NCI-H2227 treated with DMSO at 0.1 percent for 48 hours (cell line): ENCODE data around the gene GPX7.

Experiments
- DNase-seq: peaks from one replicate; lab custom pipeline; 2025; lab: John Stamatoyannopoulos, UW

GPX7 gene

DNA sequence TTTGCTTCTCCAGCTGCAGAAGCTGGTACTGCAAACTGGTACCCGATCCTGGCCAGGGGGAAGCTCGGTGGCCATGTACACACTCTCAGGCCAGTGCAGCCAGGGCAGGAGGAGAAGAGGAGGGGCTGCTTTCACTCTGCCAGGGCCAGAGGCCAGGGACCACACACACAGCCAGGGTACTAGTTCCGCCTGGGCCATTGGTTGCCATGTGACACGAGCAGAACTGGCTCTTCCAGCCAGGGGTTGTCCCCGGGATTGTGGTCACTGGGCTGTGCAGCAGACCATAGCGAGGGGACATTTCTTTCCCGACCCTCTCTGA is 27.1 kb downstream of the GPX7 start:
- DNase-seq: peak; percentile 67

DNA sequence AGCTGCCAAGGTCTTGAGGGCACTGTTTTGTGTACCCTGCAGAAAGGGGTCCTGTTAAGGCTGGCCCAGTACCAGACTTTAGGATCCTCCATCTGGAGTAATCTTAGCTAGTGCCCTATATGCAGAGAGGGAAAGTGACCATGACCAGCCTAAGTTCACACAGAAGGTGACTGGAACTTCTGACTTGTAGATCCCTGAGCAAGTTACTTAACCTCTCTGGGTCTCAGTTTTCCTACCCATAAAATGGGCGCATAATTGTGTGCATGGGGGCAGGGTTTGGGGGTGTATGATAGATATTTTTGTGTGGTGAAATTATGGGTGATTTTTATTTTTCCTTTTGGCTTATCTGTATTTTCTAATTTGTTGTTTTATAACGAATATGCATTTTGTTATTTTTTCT is 27.5 kb downstream of the GPX7 start:
- DNase-seq: no peak

DNA sequence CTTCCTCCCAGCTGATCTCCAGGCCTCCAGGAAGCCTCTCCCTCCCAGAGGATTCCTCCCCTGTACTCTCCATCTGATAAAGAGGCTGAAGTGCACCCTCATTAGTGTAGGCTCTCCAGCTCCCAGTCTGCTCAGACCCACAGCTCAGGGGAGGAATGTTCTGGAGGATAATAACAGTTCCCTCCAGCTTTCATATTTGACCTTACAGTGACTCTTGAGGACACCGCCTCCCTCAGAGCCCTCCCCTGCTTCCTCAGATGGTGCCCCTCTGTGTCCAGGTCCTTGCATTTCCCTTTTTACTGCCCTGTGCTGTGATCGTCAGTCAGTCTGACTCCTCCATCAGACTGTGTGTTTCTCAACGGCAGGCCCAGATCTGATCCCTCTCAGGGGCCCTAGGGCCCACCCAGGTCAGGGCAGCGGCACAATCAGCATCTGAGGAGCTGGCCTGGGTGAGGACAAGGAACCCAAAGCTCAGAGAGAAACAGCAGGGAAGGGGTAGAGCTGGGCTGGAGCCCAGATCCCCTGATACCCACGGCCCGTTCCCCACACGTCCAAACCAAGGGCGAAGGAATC is 29.7 kb downstream of the GPX7 start:
- DNase-seq: peak; percentile 34

DNA sequence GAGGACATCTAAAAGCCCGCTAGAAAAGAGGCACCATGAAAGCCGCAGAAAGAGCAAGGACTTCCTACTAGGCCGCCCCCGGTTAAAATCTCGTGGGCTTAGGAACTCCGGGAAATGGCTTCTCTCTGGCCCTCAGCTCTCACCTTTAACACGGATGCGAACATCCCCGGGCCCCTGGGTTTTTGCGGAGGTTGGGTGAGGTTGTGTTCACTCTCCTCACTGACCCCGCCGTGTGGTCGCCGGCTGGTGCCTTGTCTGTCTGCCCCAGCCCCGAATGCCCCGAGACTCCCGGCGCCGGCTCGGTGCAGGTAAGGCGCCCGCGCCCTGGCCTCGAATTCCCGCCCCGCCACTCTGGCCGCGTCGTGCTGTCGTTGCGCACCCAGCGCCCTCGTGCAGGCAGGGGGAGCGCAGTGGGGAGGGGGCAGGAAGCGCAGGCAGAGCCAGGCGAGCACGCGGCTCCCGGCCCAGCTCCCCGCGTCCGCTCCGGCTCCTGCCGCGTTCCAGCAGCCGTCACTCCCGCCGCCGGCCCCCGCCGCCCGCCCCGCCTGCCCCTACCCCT is 30.6 kb downstream of the GPX7 start, which contains the start of gene SHISAL2A:
Gene SHISAL2A, plus strand, starts transcription at position 437 of the 559 bp plus-strand sequence. CDS start 326 bp downstream, outside the sequence.
- no peak for DNase-seq

DNA sequence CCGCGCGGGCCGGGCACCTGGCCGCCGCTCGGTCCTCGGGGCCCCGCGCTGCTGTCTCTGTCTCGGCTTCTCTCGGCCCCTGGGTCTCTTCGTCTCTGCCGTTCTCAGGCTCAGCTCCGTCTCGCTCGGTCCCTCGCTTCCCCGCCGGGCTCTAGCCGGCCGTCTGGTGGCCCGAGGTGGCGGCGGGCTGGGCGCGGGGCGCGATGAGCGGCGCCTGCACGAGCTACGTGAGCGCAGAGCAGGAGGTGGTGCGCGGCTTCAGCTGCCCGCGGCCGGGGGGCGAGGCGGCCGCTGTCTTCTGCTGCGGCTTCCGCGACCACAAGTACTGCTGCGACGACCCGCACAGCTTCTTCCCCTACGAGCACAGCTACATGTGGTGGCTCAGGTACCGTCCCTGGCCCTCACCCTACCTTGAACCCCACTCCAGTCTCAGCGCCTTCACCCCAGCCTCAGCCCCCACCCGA is 31.2 kb downstream of the GPX7 start:
- no peak for DNase-seq

DNA sequence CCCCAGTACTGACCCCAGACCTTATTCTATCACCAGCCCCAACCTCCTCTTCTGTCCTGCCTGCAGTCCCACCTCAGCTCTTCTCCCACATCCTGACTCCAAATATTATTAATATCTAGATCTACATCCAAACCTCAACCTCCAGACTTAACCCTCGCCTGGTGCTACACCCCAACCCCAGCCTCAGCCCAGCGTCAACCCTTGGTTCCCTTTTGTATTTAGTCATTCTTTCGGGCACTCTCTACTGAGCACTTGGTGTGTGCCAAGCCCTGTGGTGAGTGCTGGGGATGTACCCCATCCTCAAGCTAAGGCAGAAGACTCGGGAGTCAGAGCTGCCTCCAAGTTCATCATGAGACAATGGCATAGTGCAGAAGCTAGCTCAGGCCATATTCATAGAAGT is 31.9 kb downstream of the GPX7 start:
- no peak for DNase-seq

DNA sequence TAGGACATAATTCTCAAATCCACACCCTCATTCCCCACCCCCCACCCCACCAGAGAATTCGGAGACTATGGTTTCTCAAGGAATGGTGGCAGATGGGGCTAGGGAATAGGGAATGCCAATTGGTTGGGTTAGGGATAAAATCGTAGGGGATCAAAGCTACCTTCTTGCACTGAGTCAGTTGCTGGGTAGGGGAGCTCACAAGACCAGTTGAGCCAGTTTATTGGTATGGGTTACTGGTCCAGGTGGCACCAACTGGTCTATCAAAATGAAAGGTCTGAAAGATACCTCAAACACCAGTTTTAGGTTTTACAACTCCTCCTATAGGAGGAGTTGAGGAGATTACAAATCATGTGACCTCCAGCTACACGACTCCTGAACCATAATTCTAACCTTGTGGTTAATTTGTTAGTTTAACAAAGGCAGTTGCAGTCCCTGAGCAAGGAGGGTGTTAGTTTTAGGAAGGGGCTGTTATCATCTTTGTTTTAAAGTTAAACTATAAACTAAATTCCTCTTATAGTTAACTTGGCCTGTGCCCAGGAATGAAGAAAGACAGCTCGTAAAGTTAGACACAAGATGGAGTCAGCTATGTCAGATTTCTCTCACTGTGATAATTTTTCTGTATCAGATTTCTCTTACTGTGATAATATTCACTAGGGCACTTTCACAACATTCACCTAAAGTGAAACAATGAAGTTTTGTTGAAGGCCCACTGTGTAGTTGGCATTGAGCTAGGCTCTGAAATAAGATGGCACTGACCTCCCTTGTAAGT is 33.3 kb downstream of the GPX7 start:
- DNase-seq: no peak

DNA sequence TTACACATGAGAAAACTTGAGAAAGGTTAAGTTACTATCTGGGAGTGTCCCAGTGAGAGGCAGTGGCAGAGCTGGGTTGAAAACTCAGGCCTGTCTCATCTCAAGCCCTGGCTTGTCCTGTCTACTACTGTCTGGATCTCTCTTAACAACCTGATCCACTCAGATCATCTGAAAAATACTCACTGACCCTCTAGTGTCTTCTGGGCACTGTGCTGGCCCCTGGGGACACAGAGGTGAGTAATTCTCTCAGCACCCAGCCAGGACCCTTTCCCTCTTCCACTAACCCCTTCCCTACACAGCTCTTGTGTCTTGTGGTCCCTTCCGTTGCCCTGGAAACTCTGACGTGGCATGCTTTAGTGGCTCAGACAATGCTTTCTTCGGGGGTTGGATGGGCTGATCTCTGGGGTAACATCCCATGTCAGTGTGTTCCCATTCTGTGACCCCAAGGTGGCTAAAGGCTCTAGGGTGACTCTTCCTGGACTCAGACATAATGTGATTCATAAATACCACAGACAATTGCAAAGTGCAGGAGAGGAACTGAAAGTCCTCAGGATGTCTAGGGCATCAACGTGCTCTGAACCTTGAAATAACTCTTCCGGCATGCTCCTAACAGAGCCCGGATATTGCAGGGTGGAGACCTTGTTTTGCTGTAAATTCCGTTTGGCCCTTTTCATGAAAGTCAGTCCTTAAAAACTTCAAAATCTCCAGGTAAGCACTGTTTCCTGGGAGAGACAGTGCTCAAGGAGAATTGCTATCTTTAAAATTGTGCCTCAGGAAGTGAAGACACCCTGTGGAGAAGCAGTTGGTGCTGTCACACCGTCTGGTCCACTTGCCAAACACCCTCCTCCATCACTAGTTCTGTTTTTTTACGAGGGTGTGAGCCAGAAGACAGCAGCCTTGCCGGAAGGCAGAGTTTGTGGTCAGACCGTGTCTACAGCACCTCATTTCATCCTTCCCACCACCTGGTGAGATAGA is 34.8 kb downstream of the GPX7 start:
- no peak for DNase-seq

DNA sequence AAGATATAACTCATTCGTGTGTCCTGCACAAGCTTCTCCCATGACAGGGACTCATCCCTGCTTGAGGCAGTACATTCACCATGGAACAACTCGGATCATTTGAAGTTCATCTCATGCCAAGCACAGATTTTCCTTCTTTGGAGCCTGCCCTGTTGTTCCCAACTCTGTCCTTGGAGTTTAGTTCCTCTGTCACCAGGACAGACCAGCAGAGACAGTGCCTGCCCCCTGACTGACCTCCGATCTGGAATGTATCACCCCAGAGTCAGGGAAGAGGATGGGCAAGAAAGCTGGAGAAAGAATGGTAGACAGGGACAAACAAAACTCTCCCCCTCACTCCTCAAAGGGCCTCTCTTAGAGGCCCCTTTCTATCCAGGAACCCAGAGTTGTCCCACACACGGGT is 35.8 kb downstream of the GPX7 start:
- DNase-seq: no peak

DNA sequence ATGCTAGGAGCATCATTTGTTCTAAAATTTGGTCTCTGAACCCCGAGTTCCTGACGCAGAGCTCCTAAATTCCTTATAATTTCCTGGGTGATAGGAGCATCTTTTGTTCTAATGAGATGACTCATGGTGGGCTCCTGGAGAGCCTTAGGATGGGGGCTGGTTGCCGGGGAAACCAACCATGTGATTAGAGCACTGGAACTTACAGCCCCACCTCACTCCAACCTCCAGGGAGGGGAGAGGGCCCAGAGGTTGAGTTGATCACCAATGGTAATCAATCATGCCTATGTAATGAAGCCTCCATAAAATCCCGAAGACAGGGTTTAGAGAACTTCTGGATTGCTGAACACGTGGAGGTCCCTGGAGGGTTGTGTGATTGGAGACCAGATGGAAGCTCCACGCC is 38.5 kb downstream of the GPX7 start:
- no peak for DNase-seq

DNA sequence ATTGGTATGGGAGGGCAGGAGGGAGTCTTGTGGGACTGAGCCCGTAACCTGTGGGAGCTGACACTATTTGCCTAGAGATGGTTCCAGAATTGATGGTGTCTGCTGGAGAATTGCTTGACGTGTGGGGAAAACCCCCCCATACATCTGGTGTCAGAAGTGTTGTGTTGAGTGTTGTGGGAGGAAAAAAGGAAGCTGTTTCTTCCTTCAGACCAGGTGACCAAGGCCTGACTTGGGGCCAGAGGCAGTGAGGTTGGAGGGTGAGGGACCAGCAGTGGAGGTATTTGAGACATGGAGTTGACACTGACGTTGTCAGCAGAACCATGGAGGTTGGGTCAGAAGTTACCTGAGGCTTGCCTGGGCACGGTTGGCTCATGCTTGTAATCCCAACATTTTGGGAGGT is 39.1 kb downstream of the GPX7 start:
- no peak for DNase-seq

DNA sequence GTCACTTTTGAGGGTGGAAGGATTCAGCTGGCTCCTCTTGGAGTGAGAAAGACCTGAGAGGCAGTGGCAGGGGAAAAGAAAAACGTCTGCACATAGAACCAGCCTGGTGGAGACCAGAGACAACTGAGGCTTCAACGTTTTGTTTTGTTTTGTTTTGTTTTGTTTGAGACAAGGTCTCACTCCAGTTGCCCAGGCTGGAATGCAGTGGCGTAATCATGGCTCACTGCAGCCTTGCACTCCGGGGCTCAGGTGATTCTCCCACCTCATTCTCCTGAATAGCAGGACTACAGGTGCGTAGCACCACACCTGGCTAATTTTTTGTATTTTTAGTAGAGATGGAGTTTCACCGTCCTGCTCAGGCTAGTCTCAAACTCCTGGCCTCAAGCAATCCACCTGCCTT is 43.1 kb downstream of the GPX7 start:
- DNase-seq: no peak

DNA sequence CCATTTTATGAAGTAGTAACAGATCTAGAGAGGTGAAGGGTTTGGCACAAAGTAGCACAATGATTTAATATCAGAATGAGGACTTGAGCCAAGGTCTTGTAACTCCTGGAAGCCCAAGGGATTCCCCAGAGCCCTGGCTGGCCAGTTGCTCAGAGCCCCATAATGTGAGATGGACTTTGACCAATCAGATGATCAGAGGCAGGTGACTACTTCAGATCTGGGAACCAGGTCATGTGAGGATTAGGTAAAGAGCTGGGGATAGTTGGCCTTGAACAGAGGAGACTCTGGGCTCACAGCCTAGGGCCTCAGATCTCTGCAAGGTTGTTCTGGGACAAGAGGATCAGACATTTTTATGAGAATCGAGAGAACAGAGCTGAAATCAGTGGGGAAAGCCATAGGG is 49.7 kb downstream of the GPX7 start:
- no peak for DNase-seq

DNA sequence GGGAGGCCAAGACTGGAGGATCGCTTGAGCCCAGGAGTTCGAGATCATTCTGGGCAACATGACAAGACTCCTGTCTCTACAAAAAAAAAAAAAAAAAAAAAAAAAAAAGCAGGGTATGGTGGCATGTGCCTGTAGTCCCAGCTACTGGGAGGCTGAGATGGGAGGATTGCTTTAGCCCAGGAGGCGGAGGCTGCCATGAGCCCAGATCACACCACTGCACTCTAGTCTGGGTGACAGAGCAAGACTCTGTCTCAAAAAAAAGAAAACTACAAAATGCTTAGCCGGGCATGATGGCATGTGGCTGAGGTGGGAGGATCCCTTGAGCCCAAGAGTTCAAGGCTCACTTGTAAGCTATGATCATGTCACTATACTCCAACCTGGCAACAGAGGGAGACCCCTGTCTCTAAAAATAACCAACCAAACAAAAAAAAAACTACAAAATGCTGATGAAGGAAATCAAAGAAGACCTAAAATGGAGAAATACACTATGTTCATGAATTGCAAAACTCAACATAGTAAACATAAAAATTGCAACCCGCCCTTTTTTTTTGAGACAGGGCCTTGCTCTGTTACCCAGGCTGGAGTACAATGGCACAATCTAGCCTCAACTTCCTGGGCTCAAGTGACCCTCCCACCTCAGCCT is 51.2 kb downstream of the GPX7 start:
- no peak for DNase-seq

DNA sequence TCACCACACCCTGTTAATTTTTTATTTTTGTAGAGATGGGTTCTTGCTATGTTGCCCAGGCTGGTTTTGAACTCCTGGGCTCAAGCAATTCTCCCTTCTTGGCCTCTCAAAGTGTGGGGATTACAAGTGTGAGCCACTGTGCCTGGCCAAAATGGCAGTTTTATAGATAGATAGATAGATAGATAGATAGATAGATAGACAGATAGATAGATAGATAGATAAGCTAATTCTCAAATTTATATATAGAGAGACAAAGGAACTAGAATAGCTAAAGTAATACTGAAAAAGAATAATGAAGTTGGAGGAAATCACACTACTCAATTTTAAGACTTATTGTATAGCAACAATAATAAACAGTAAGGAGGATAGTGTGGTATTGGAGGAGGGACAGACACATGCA is 51.9 kb downstream of the GPX7 start:
- DNase-seq: no peak

DNA sequence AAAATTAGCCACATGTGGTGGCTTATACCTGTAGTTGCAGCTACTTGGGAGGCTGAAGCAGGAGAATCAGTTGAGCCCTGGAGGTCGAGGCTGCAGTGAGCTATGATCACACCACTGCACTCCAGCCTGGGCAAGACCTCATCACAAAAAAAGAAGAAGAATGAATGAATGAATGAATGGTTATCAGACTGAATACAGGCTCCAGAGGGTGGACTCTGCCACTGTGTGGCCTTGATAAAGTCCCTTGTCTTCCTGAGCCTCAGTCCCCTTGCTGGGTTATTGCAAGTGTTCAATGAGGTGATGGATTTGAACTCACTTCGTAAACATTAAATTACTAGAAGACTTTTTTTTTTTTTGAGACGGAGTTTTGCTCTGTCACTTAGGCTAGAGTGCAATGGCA is 55.5 kb downstream of the GPX7 start:
- DNase-seq: no peak
